Activated T-helper 1 cell treated with anti-CD3 and anti-CD28 coated beads, Interleukin-2, amount 50 U/mL, for 16 hours (primary cell): ENCODE measurements around the gene USH2A.

Source experiments
- DNase-seq, 2 donors: peaks; one replicate each; pipeline ENCODE4 v3.0.0-alpha.2; 2020; ENCODE audit warnings: low read depth in 1 of 2, low spot score in 1 of 2

The USH2A gene

GRCh38 chr1:215605011-215605621, 818.1 kb downstream of the USH2A start:
- DNase-seq = no peak

GRCh38 chr1:215603319-215603718, 819.9 kb downstream of the USH2A start:
- DNase-seq = no peak

GRCh38 chr1:215601276-215601675, 822.0 kb downstream of the USH2A start:
- no peak for DNase-seq

GRCh38 chr1:215600867-215601266, 822.4 kb downstream of the USH2A start:
- no peak for DNase-seq

- no peak for DNase-seq
Measured at GRCh38 chr1:215600258-215600792, 822.9 kb downstream of the USH2A start.

- no peak for DNase-seq
Measured at GRCh38 chr1:215599418-215600074, 823.7 kb downstream of the USH2A start.

GRCh38 chr1:215597961-215598360, 825.3 kb downstream of the USH2A start:
- DNase-seq = no peak

- no peak for DNase-seq
Measured at GRCh38 chr1:215595231-215595630, 828.0 kb downstream of the USH2A start.

- DNase-seq = no peak
Measured at GRCh38 chr1:215594640-215595039, 828.6 kb downstream of the USH2A start.

- DNase-seq = no peak
Measured at GRCh38 chr1:215590779-215591491, 832.3 kb downstream of the USH2A start.

- no peak for DNase-seq
Measured at GRCh38 chr1:215589650-215590435, 833.4 kb downstream of the USH2A start.

- no peak for DNase-seq
Measured at GRCh38 chr1:215584389-215584788, 838.9 kb downstream of the USH2A start.

GRCh38 chr1:215583185-215583749, 840.0 kb downstream of the USH2A start:
- no peak for DNase-seq

- no peak for DNase-seq
Measured at GRCh38 chr1:215581896-215582295, 841.4 kb downstream of the USH2A start.
